GM18517 (cell line): Measurements from ENCODE around the gene TGM6.
A peak's percentile ranks its signal among the peaks of the same experiment; 100 is the strongest.

Experiments
- ATAC-seq: cut with Tn5 transposase; IDR thresholded peaks from one replicate; pipeline ENCODE4 v1.9.1; 2021; ENCODE audit warnings: mild to moderate bottlenecking, moderate library complexity; ENCODE audit not compliant: unreplicated experiment

The TGM6 gene

DNA sequence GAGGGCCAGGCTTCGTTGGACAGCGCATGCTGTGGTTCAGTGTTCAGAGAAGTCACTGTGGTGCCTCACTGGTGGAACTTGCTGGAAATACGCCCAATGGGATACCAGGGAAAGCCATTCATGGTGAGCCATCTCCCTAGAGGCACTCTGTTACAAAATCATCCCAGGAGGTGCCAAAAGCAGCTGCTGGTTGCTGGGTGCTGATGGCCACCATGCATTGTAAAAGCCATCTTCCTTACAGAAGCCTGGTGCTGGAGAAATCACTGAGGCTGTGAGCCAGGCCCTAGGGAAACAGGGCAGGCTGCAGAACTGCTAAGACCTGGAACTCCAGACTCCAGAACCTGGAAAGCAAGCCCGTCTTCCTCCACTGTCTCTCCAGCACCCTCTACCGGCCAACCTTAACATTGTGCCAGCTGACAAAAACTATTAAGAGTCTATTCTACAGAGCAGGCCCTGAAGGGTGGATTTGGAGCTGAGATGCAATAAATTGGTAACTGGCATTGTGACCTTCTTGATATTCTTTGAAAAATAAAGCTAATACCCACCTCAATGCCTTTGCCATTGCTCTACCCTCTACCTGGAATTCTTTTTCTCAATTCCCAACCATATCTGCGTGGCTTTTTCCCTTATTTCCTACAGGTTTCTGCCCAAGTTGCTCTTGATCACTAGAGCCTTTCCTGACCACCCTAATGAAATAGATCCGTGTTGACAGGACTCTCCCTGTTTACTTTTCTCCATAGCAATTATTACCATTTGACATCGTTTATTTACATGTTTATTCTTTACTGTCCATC lies 71.4 kb downstream of the TGM6 start:
- ATAC-seq: no peak

DNA sequence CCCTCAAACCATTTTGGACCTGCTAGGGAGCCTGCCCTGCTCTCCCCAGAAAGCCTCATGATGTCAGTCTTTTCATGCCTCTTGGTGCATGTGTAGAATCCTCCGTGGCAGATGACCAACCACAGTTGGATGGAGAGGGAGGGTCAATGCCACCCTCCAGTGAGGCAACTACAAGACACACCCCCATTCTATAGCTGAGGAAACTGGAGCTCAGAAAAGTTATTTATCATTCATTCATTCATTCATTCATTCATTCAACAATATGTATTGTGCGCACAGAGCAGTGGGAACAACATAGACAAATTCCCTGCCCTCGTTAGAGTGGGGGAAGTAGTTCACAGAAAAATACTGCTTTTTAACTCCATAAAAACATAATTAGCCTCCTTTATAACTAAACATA lies 73.1 kb downstream of the TGM6 start:
- no peak for ATAC-seq

DNA sequence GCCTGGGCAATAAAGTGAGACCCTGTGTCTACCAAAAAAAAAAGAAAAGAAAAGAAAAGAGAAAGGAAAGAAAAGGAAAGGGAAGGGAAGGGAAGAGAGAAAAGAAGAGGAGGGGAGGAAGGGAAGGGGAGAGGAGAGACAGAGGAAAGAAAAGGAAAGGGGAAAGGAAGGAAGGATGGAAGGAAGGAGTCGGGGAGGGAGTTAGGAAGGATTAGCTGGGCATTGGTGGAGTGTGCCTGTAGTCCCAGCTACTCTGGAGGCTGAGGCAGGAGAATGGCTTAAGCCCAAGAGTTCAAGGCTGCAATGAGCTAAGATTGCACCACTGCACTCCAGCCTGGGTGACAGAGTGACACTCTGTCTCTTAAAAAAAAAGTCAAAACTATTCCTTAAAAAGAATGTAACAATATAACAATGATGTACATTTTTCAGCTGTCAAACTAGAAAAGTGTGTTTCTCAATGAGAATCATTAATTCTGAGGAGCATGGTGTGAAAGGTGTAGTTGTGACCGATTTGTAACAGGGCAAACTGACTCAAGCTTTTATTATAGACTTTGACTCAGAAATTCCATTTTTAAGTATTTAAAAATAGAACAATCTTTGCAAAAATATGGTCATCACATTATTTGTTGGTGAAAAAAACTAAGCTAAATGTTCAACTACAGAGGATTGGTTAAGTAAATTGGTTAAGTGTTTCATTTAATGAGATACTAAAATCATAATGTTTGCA lies 75.2 kb downstream of the TGM6 start:
- no peak for ATAC-seq

DNA sequence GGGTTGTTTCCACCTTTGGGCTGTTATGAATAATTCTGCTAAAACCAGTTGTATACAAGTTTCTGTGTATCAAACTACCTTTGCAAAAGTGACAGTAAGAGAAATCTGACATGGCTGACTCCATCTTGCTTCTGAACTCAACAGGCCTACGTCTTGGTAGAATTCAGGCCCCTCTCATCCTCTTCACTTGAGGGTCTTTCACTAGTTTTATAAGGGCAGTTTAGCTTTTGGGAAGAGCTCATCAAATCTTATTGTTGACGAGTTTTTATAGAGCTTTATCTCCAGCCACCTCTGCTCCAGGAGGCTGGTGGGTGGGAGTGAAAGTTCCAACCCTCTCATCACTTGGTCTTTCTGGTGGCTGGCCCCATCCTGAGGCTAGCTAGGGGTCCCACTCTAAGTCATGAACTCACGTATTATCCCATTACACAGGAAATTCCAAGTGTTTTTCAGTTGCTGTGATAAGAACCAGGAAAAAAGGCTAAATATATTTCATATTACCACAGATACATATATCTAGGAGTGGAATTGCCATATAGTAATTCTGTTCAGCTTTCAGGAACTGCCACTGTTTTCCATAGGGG lies 78.3 kb downstream of the TGM6 start:
- no peak for ATAC-seq

DNA sequence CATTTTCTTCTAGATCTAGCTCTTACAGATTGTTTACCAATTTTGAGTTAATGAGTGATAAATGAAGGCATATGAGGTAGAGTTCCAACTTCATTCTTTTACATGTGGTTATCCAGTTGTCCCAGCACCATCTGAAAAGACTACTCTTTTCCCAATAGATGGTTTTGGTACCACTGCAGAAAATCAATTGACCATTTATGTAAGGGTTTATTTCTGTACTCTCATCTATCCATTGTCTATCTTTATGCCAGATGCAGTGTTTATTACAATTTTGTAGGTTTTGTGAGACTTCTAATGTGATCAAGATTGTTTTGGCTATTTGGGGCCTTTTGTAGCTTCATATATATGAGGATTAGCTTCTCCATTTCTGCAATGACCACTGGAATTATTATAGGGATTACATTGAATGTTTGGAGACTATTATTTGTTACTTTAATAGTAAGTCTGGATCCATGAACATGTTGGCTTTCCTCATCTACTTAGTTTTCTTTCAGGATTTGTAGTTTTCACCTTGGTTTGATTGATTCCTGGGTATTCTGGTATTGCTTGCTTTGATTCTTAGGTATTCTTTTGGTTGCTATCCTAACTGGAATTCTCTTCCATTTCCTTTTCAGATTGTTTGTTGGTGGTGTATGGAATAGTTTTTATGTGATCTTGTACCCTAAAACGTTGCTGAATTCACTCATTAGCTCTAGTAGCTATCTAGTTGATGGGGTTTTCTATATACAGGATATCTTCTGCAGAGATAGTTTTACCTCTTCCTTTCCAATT lies 79.5 kb downstream of the TGM6 start:
- ATAC-seq: no peak

DNA sequence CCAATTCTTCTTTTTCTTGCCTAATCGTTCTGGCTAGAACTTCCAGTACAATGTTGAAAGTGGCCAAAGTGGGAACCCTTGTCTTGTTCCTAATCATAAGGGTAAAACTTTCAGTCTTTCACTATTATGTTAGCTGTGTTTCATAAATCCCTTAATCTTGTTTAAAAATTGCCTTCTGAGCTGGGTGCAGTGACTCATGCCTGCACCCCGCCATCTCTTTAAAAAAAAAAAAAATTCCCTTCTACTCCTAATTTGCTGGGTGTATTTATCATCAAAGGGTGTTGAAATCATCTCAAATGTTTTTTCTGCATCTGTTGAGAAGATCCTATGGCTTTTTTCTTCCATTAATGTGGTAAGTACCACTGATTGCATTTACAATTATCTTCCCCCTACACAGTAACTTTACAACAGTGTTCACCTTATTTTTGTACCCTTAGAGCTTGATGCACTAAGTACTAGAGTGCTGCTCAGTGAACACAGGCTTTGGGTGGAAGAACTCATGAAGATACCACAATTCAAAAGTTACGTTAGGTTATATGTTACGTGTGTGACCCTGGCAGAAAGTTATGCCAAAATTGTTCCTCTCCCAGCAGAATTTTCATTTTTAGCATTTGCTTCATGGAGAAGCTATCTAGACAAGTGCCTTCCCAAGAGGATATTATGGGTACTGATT lies 80.2 kb downstream of the TGM6 start:
- ATAC-seq: no peak

DNA sequence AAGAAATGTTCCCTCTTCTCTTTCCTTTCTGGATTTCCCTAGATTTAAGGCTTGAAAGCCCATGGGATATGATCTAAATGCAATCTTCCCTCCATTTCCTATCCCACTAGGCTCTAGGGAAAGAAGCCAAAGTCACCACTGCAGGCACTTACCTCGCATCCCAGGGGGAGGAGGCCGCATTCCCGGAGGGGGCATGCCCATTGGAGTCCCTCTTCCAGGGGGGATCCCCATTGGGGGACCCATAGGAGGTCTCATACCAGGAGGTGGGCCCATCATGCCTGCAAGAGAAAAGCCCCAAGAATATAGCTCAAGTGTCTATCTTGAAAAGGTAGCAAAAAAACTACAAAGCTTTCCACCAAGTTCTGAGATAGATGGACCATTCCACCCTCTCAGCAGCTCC lies 81.8 kb downstream of the TGM6 start:
- no peak for ATAC-seq

DNA sequence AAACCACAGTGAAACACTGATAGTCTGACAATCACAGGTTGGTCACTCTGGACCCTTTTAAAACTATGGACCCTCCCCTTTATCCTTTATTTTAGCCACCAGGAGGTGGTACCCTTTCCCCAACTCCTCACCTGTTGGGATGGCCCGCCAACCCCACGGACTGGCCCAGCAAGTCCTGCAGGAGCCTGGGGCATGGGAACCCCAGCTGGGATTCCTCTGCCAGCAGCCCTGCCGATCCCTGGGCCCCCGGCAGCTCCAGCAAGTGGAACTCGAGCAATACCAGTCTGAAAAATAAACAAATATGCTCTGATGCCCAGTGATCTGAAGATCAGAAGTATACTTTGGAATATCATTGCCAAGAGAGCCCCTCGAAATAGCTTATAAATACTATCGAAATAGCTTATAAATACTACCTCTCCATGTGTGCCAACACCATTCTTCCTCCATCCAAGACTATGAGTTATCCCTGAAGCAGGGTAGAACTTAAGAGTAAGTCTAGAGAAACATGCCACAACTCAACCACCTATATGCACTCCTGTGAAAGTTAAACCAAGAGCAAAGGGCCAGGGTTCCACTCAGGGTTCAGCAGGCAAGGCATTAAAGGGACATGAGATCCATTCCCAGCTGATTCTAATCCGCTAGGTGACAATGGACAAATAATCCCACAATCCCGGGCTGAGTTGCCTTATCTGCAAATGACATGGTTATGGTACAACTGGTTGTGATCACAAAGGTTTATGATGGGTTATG lies 83.1 kb downstream of the TGM6 start:
- no peak for ATAC-seq

DNA sequence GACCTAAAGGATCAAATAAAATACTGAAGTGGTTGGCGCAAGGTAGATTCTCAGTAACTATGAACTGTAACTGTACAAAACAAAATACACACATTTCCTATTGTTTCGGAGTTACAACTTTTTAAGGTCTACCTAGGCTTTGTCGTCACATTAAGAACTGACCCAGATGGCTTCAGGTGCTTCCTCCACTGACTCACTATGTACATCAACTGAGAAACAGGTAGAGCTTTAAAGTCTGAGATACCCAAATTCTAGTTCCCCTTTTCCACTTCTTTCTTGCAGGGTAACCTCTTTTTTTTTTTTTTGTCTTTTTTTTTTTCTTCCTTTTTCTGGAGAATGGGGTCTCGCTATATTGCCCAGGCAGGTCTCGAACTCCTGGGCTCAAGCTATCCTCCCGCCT lies 84.4 kb downstream of the TGM6 start:
- ATAC-seq: no peak

DNA sequence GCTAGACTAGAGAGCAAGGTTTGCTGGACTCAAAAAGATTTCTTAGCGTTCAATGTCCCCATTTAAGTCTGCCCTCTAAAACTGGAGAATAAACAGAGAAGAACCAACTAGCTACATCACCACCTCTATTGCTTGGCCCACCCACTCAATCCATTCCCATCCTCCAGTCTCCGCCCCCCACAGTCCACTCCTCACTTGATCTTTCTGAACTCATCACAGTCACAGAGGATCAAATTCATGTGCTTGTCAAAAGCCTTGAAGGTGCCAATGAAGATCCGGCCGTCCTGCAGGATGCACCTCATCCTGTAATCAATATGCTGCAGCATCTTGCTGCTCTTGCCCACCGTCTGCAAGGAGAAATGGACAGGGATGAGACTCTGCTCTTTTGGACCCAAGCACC lies 86.7 kb downstream of the TGM6 start:
- no peak for ATAC-seq

DNA sequence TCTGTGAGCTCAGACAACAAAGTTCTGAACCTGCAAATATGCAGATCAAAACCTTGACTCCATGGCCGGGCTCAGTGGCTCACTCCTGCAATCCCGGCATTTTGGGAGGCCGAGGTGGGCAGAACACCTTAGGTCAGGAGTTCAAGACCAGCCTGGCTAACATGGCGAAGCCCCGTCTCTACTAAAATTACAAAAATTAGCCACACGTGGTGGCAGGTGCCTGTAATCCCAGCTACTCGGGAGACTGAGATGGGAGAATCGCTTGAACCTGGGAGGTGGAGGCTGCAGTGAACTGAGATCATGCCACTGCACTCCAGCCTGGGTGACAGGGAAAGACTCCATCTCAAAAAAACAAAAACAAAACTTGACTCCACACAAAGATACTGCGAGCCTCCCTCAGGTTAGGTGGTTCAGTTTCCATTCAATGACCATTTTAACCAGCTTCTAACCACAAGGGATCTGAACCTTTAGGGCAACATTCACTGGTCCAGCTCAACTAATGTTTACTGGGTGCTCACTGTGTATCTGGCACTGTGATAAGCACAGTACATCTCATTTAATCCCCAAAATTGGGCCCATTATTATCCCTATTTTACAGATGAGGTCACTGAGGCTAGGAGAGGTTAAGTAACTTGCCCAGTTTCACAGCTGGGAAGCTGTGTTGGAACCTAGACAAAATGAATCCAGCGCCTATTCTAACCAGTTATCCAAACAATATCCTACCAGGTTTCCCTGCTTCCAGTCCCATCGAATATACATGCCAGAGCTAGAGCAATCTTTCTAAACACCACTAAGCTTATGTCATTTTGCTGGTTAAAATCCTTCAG lies 88.1 kb downstream of the TGM6 start:
- no peak for ATAC-seq

DNA sequence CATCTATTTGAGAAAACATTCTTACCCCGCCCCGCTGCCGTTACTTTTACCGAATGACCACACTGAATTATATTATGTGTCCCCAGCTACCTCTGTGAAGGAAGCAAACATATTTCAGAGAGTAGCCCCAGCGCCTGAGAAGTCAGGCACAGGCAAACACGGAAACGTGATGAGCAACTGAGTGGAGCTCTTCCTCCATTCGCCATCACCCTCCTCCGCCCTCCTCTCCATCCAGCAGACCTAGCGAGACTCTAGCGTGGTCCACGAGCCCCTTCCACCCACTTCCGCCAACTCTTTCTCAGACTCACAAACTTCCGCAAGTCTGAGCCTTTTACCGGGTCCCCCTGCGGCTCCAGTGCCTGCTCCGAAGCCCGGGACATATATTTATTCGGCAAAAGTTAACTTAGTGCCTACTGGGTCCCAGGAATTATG lies 89.3 kb downstream of the TGM6 start:
- ATAC-seq: no peak

DNA sequence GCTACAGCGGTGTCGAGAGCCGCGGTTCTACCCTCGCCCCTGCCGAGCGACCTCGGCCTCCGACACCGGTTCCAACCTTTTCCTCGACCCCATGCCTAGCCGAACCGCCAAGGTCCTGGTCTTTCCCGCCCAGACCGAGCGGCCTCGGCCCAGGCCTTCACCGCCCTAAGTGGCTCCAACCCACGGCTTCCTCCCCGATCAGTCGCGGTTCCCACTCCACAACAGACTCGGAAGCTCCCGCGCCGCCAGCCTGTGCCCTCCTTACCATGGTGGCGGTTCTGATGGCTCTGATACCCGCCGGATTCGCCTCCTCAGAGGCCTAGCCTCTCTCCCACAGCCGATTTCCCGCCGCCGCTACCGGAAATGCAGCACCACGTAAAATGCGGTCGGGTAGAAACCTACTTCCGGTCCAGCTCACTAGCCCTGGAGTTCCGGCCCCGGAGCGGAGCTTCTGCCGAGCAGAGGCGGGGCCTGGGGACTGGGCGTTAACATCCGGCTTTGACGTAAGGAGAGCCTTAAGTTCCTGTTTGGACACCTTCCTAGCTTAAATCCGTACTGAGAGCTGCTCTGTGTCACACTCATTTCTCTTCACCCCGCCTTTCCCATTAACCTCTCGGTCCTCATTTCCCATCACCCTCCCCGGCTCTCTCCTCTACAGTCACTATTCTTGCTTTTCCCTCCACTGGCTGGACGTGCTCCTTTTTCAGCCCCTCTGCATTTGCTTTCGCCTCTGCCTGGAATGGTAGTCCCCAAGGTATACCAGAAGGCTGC lies 89.9 kb downstream of the TGM6 start, which contains the start of gene SNRPB:
TSS of gene SNRPB (minus strand) at position 367 of the 771 bp plus-strand sequence. CDS start at position 268, 99 bp downstream.
- peak; percentile 97 for ATAC-seq

DNA sequence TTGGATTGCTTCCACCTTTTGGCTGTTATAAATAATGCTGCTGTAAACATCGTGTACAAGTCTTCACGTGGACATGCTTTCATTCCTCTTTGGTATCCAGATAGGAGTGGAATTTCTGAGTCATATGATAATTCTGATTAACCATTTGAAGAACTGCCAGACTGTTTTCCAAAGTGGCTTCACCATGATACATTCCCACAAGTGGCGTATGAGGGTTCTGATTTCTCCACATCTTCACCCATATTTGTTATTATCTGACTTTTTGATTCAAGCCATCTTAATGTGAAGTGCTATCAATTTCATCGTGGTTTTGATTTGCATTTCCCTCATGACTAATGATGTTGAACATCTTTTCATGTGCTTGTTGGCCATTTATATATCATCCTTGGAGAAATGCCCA lies 92.8 kb downstream of the TGM6 start:
- ATAC-seq: no peak

DNA sequence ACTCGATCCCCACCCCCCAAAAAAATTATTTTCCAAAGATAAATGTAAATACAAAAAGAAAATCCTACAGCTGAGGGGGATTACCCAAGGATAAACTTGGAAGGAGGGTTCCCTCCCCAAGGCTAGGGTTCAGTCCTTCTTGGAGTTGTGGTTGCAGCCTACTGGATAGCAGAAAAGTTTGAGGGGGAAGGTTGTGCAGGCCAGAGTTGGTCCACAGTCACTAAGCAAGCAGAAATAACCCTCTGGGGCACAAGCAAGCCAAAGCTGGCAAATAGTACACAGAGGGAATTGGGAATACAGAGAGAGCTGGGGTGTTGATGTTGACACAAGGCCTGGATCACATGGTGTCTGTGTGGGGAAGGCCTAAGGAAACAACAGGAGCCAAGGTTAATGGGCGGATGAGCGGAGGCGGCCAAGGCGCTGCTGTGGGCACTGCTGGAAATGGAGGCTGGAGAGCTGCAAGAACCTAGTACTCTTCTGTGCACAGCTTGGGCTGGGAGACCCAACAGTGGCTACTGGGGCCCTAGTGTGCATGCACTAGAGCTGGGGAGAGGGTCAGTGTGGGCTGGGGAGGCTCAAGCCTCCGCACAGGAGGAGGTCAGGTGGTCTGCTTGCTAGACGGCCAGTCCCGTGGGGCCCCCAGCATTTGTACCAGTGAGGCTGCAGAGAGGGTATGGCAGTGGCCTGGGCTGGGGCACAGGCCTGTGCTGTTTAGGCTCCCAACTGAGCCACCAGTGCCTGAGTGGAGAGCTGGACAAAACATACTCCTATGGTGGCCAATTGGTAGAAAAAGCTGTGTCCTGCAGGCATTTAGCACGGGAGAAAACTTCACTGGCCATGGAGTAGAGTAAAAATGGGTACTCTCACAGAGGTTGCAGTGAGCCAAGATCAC lies 95.4 kb downstream of the TGM6 start:
- ATAC-seq: no peak

DNA sequence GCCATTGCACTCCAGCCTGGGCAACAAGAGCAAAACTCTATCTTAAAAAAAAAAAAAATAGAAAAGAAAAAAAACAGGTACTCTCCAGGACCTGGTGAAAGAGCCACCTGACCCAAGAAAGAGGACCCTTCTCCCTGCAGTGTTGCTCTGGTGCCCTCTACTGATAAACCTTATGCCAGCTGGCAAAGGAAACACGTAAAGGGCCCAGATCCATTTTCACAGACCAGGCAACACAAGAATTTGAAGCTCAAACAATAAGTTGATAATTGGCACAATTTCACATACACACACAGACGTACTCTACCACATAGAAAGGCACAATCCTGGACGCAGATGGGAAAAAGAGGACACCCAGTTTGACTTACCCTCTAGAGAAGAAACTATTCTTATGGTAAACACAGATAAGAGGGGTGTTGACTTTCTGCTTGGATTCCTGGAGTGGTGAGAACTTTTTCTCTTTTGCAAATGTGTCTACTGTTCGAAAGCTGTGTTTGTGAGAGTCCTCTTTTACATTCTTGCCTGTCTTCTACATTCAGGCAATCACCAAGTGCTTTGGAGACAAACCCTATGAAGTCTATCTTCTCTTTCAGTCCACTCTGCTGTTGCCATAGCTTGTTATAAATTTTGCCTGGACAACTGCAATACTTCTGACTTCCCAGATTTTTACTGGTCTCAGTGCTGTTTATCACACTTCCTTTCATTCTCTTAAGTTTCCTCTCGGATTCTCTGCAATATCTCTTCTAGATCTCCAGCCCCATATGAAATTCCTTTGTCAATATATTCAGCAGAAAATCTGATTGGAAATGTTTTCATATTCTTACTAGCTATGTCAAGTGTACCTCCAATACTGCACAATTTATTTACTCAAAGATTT lies 96.3 kb downstream of the TGM6 start:
- no peak for ATAC-seq
